ENCODE measurements around the gene NOX5.
A peak's percentile ranks its signal among the peaks of the same experiment; 100 is the strongest.

The NOX5 gene

DNA sequence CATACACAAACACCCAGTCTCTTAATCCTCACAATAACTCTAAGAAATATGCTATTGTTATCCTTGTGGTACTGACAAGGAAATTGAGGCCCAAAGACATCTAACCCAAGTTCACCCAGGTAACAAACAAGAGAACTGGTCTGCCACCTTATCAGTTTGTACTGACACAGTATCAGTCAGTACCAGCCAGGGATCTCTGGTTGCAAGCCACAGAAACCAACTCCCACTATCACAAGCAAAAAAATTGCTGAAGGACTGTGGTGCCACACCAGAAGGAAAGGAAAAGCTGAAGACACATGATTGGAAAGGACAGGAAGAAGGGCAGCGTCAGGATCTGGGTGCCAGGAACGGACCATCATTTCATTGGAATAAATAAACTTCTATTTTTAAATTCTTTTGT, 82.1 kb downstream of the NOX5 start:
- DNase-seq (ENCODE audit: low spot score), result no peak
- FAIRE-seq, result no peak

DNA sequence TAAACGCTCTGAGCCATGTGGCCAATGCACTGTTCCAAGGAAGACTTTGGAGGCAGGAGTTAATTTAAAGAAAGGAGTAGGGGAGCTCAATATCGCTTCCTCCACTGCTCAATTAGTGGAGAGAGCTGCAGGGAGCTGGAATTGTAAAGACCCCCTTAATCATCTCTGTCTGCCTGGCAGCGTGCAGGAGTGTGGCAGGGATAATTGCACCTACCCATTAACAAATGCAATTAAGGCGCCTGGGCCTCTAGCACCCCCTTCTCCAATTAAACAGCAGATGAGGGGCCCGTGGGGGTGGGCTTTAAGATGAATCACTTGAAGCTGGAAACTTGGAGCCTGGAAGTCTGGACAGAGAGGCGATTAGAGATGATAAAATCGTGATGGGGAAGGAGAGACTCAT, 84.3 kb downstream of the NOX5 start:
- no peak for FAIRE-seq

DNA sequence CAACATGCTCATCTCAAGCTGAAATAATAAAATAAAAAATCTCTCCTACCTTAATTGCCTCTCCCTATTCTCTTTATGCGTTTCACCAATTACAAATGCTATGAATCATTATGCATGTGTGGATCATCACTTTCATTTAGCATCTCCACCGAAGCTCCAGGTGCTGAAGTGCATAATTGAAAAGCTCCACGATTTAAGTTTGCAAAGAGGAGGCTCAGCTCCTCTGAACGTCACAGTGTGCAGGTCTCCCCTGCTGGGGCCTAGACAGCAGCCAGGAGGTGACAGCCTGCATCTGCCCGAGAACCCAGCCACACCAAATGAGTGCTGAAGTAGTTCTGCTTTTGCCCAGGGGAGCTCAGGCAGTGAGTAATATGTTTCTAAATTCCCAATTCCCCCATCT, 85.4 kb downstream of the NOX5 start:
- DNase-seq (ENCODE audit: low spot score) (no peak), FAIRE-seq (peak; percentile 53)

More for the DNA sequence above, 84.3 kb downstream of the NOX5 start:
- no peak for DNase-seq (ENCODE audit: low spot score)

DNA sequence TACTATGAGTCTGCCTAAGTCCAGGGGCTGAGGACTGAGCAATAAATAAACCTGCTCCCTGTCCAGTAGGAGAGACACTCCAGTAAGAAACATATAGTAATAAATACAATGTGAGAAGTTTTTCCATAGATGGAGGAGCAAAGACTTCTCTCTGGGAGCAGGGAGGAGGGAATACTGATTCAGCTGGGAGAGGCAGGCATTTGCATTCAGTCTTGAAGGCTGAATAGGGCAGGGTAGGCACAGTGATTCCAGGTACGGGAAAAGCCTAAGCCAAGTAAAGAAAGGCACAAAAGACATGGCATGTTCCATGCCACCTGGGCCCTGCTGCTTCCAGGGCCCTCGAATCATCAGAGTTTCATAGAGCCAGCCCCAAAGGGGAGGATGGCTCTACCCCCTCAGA, 86.3 kb downstream of the NOX5 start:
- DNase-seq (ENCODE audit: low spot score) (no peak), FAIRE-seq (no peak)

DNA sequence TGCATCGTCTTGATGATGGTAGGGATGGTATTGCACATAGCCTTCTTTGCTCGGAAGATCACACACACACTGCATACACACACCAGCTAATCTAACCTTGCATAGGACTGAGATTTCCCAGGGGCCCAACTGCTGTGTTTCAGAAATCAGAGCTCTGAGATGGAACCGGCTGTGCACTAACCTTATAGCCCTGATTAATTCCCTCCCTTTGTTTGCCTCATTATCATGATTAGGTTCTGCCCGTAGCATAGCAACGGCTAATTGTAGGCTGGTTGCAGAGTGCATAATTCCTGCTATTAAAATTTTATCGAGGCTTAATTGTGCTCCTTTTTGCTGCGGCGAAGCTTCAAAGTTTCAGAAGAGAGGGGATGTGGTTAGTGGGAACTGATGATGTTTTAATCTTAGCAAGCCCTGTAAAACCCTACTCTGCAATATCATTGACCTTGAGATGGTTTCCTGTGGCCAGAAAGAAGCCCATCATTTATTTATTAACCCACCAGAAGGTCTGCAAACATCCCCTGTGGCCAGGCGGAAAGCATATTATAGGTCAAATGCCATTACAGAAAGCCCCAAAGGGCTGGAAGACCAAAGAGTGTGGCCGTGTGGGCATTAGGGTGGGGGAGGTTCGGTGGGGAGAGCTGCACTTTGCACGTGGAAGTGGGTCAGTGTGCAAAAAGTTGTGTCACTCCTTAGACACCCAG, 89.7 kb downstream of the NOX5 start:
- FAIRE-seq, result no peak
- DNase-seq (ENCODE audit: low spot score), result no peak

DNA sequence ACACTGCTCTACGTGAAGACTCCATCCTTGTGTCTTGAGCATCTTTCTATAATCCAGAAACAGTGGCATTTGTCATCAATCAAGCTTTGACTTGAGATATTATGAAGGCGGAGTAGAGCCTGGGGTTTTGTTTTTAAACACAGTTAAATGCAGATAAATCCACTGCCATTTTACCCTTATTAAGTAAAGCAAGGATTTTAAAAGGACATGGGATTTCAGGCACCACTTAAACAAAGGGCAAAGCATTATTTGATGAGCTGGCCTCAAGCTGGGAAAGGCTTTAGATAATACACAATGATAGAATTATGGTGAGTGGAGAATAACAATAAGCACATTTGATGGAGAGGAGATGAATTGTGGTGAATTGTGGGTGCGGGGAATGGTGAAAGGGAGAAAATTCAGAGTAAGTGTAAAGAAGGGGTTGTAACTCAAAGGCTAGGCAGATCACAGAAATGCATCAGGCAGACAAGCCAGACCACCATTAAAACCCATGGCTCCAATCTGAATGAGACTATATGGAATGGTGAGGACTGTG, 91.0 kb downstream of the NOX5 start:
- no peak for FAIRE-seq

DNA sequence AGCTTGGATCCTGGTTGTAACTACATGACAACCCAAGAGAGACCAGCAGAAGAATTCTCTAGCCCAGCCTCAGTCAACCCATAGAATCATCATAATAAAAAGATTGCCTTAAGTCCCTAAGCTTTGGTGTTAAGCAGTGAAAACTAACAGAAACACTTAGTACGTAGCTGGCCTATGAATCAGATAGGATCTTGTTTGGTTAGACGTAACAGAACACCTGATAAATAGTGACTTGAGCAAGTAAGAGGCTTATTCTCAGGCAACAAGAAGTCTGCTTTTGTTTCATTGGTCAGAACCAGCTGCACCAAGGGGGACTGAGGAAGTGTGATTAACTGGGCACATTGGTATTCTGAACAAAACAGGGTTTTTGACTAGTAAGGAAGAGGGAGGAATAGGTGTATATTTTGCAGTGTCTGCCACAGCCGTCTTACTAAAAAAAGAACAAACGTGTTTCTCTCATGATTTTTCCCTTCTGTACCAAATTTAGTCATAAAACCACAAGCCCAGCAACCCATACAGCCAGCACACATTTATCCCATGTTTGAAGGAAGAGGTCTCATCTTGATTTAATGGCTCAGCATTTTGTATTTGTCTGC, 92.6 kb downstream of the NOX5 start:
- FAIRE-seq, result no peak
- DNase-seq (ENCODE audit: low spot score), result no peak

More for the DNA sequence above, 91.0 kb downstream of the NOX5 start:
- DNase-seq (ENCODE audit: low spot score), result no peak
